Parathyroid adenoma (tissue), 2 donors: Measurements from ENCODE around the gene ARHGAP12.
"Not testable (repeated sequence)": the region's sequence is repeated elsewhere in the genome, so short reads cannot be mapped to it uniquely, and the experiment has no call there.

Experiments
- H2AFZ ChIP-seq: fragments of 300-600 bp; sonication (generic); one replicate; pipeline ENCODE4 v1.7.0; 2017; ENCODE audit warnings: antibody characterized with exemption, mild to moderate bottlenecking
- H3K27ac ChIP-seq: fragments of 300-600 bp; sonication (generic); one replicate; pipeline ENCODE4 v1.7.0; 2017
- H3K27me3 ChIP-seq: fragments of 300-600 bp; sonication (generic); one replicate; pipeline ENCODE4 v1.7.0; 2017; ENCODE audit warnings: low read length; ENCODE audit not compliant: control insufficient read depth, insufficient read depth
- H3K36me3 ChIP-seq: fragments of 300-600 bp; sonication (generic); one replicate; pipeline ENCODE4 v1.7.0; 2017; ENCODE audit warnings: low read length; ENCODE audit not compliant: control insufficient read depth, insufficient read depth
- H3K4me1 ChIP-seq: fragments of 300-600 bp; sonication (generic); one replicate; pipeline ENCODE4 v1.7.0; 2017; ENCODE audit warnings: control low read depth
- H3K4me2 ChIP-seq: fragments of 300-600 bp; sonication (generic); one replicate; pipeline ENCODE4 v1.7.0; 2017; ENCODE audit warnings: low read length
- H3K4me3 ChIP-seq: fragments of 300-600 bp; sonication (generic); one replicate; pipeline ENCODE4 v1.7.0; 2017; ENCODE audit warnings: low read depth, low read length
- H3K79me2 ChIP-seq: fragments of 300-600 bp; sonication (generic); one replicate; pipeline ENCODE4 v1.7.0; 2017; ENCODE audit warnings: control low read depth
- H3K9ac ChIP-seq: fragments of 300-600 bp; sonication (generic); one replicate; pipeline ENCODE4 v1.7.0; 2017; ENCODE audit warnings: mild to moderate bottlenecking
- H3K9me3 ChIP-seq: fragments of 300-600 bp; sonication (generic); one replicate; pipeline ENCODE4 v1.7.0; 2017; ENCODE audit warnings: low read length; ENCODE audit not compliant: control insufficient read depth
- TF ChIP-seq, protein P1 (sequence below): fragments of 300-600 bp; sonication (generic); IDR thresholded peaks from one replicate; pipeline ENCODE4 v1.7.0; 2017; ENCODE audit warnings: antibody characterized with exemption, mild to moderate bottlenecking
- donor health status: primary hyperparathyroidism.

Gene ARHGAP12

GRCh38 chr10:31902625-31903024 is 26.0 kb downstream of the ARHGAP12 start:
- H3K27me3 ChIP-seq = no peaks in the 10 kb centered on the region
- H3K4me3 ChIP-seq = no peak overlapping the region
- no peak overlapping the region for H3K4me2 ChIP-seq
- H3K9ac ChIP-seq = no peak overlapping the region
- H3K9me3 ChIP-seq = no peaks in the 10 kb centered on the region
- H3K36me3 ChIP-seq = no peaks in the 10 kb centered on the region
- peaks cover 3% of the 10 kb centered on the region for H3K4me1 ChIP-seq
- H3K27ac ChIP-seq = no peak overlapping the region
- no peak overlapping the region for H2AFZ ChIP-seq
- TF ChIP-seq, protein P1, sequence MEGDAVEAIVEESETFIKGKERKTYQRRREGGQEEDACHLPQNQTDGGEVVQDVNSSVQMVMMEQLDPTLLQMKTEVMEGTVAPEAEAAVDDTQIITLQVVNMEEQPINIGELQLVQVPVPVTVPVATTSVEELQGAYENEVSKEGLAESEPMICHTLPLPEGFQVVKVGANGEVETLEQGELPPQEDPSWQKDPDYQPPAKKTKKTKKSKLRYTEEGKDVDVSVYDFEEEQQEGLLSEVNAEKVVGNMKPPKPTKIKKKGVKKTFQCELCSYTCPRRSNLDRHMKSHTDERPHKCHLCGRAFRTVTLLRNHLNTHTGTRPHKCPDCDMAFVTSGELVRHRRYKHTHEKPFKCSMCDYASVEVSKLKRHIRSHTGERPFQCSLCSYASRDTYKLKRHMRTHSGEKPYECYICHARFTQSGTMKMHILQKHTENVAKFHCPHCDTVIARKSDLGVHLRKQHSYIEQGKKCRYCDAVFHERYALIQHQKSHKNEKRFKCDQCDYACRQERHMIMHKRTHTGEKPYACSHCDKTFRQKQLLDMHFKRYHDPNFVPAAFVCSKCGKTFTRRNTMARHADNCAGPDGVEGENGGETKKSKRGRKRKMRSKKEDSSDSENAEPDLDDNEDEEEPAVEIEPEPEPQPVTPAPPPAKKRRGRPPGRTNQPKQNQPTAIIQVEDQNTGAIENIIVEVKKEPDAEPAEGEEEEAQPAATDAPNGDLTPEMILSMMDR = no peak
- peaks cover 57% of the 10 kb centered on the region for H3K79me2 ChIP-seq

GRCh38 chr10:31897506-31897905 is 31.1 kb downstream of the ARHGAP12 start:
- Histone ChIP-seq H3K4me1 (peaks cover 7% of the 10 kb centered on the region), H3K4me2 (no peak overlapping the region), H3K27me3 (no peaks in the 10 kb centered on the region), H3K27ac (no peak overlapping the region), H2AFZ (no peak overlapping the region), H3K4me3 (no peak overlapping the region), H3K36me3 (no peaks in the 10 kb centered on the region), H3K9me3 (no peaks in the 10 kb centered on the region), H3K9ac (no peak overlapping the region), H3K79me2 (peaks cover 48% of the 10 kb centered on the region)
- TF ChIP-seq, protein P1 = no peak

DNA sequence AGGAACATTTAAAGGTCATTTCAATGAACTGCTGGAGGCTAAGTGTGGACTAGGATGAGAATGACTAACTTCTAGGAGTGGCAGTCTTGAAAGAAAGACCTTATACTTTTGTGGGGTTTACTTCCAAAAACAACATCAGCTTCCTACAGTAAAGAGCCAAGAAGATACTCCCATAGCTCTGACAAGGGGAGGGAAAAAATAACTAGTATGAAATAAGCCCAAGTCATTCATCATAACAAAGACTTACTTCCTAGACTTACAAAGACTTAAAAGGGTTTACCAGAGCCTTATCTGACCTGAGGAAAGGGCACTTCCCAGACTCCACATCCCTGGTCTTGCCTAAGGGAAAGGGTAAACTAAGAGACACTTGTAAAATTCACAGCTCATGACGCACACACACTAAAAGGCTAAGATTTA is 31.7 kb downstream of the ARHGAP12 start:
- H3K27ac ChIP-seq = no peak overlapping the region
- H3K9me3 ChIP-seq = no peaks in the 10 kb centered on the region
- no peaks in the 10 kb centered on the region for H3K36me3 ChIP-seq

GRCh38 chr10:31895722-31896121 is 32.9 kb downstream of the ARHGAP12 start:
- H3K9ac ChIP-seq, H3K4me3 ChIP-seq, H3K27ac ChIP-seq, H3K36me3 ChIP-seq, H3K9me3 ChIP-seq, H3K4me2 ChIP-seq, H3K27me3 ChIP-seq, H2AFZ ChIP-seq, H3K4me1 ChIP-seq: not testable (repeated sequence)
- peaks cover 41% of the 10 kb centered on the region for H3K79me2 ChIP-seq

More for the DNA sequence above, 31.7 kb downstream of the ARHGAP12 start:
- H2AFZ ChIP-seq = no peak overlapping the region
- no peak overlapping the region for H3K4me3 ChIP-seq
- no peak overlapping the region for H3K9ac ChIP-seq
- TF ChIP-seq, protein P1 = no peak
- H3K79me2 ChIP-seq = peaks cover 46% of the 10 kb centered on the region
- no peak overlapping the region for H3K4me2 ChIP-seq
- H3K4me1 ChIP-seq = peaks cover 7% of the 10 kb centered on the region
- no peaks in the 10 kb centered on the region for H3K27me3 ChIP-seq

DNA sequence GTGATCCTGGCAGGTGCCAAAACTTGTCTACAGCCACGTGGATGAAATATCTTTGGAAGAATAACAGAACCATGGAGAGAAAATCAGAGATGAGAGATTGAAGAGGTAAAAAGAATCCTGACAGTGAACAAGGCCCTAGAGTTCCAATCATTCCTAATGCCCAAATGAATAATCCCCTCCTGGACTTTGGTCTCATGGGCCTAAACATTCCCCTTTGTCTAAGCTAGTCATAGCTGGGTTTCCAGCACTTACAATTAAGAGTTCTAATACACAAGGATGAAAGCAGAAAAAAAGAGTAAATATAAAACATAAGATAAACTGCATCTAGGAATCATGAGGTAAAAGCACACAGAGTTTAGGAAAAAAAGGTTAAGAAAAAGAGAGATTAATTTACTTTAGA is 40.2 kb downstream of the ARHGAP12 start:
- TF ChIP-seq, protein P1 = no peak
- no peak overlapping the region for H3K27ac ChIP-seq

More for the DNA sequence above, 40.2 kb downstream of the ARHGAP12 start:
- Histone ChIP-seq H3K79me2 (peaks cover 16% of the 10 kb centered on the region), H3K9ac (no peak overlapping the region), H3K36me3 (no peaks in the 10 kb centered on the region), H3K9me3 (no peaks in the 10 kb centered on the region), H3K27me3 (no peaks in the 10 kb centered on the region), H2AFZ (no peak overlapping the region), H3K4me2 (no peak overlapping the region), H3K4me3 (no peak overlapping the region), H3K4me1 (peaks cover 5% of the 10 kb centered on the region)
